GM15510 (cell line): ENCODE results near the gene FGF4.

Experiments
- POLR2A ChIP-seq: IDR thresholded peaks from 3 replicates; pipeline ENCODE4 v1.6.1; 2011; ENCODE audit warnings: borderline replicate concordance; ENCODE audit not compliant: insufficient read length; ENCODE audit errors: extremely low read depth

FGF4 gene

DNA sequence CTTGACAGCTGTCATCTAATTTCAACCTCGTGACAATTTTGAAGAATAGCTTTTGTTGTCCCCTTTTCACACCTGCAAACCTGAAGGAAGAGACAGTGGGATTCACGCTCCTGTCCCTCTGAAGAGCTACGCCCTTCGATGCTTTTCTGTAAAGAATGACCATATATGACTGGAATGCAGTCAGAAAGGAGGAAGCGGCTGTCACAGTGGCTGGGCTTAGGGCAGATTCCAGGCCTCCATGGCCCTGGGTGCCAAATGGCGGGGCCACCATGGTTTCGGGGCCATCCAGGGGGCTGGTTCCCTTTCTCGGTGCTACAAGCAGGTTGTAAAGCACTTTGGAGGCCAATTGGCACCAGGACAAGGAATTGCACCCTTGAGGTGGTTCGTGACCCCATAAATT, 49.1 kb downstream of the FGF4 start:
- no peak for TF ChIP-seq POLR2A

DNA sequence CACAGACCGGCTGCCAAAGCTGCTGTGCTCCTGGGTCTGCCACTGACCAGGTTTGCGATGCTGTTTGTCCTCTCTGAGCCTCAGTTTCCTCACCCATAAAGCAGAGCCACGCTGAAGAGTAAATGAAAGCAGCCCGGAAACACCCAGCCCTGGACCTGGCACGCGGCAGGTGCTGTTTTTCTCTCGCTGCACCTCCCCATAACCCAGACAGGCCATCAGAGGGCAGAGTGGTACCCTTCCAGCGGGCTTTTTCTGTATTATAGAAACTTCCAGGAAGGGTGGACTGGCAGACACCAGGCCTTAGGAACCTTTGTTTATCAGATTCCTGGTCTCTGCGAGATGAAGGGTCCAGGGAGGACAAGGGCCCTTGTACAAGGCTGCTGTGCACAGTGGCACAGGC, 53.4 kb downstream of the FGF4 start:
- TF ChIP-seq POLR2A = no peak

DNA sequence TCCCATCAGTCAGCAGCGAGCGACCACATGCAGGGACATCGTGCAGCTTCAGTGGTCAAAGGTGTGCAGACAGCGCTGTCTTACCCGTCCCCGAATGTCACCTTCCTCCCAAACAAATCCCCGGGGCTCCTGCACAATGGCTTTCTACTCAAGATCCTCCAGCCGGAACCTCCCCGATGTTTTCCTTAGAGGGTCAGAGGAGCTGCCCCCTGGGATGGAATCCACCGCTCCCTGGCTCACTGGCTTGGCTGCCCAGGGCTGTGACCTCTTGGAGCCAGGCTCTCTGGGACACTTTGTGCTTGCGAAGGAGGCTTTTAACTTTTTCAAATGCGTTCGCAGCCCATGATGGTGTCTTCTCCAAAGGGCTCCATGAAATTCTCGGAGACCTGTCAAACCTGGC, 54.0 kb downstream of the FGF4 start:
- TF ChIP-seq POLR2A = no peak
